Measurements from ENCODE around the gene SNX13. TPM values are rescaled to one million over a fixed set of nuclear protein-coding genes. Genes with fewer than 3 reads are reported as not detected.
A peak's percentile ranks its signal among the peaks of the same experiment; 100 is the strongest.
"Not testable (repeated sequence)": the region's sequence is repeated elsewhere in the genome, so short reads cannot be mapped to it uniquely, and the experiment has no call there.

SNX13 gene
- total and polyA plus RNA-seq, 2 donors, result 16.8 to 114 TPM

- Histone ChIP-seq H3K27ac (ENCODE audit: low read depth) (no peak overlapping the region), H3K36me3 (ENCODE audit: insufficient read depth) (peaks cover 2% of the 10 kb centered on the region), H3K4me1 (ENCODE audit: insufficient read depth) (no peaks in the 10 kb centered on the region), H3K4me3 (ENCODE audit: low read depth, low read length) (no peak overlapping the region)
- 84% methylated on average over 4 of the region's 4 CpGs for WGBS
- no peak for DNase-seq (ENCODE audit: extremely low spot score)
Measured at GRCh38 chr7:17844022-17844421, 96.3 kb downstream of the SNX13 start.

GRCh38 chr7:17843041-17843440, 97.3 kb downstream of the SNX13 start:
- H3K4me1 ChIP-seq (ENCODE audit: insufficient read depth), result no peaks in the 10 kb centered on the region
- no peak for DNase-seq (ENCODE audit: extremely low spot score)
- peaks cover 2% of the 10 kb centered on the region for H3K36me3 ChIP-seq (ENCODE audit: insufficient read depth)
- H3K27ac ChIP-seq (ENCODE audit: low read depth), result no peak overlapping the region
- no peak overlapping the region for H3K4me3 ChIP-seq (ENCODE audit: low read depth, low read length)

GRCh38 chr7:17832820-17833355, 107.4 kb downstream of the SNX13 start:
- Histone ChIP-seq H3K4me1 (ENCODE audit: insufficient read depth) (no peaks in the 10 kb centered on the region), H3K4me3 (ENCODE audit: low read depth, low read length) (no peak overlapping the region), H3K27ac (ENCODE audit: low read depth) (no peak overlapping the region), H3K36me3 (ENCODE audit: insufficient read depth) (no peaks in the 10 kb centered on the region)
- no peak for DNase-seq (ENCODE audit: extremely low spot score)

GRCh38 chr7:17832242-17832641, 108.1 kb downstream of the SNX13 start:
- no peak overlapping the region for H3K27ac ChIP-seq (ENCODE audit: low read depth)
- WGBS, result 80% methylated on average over 1 of the region's 1 CpG
- DNase-seq (ENCODE audit: extremely low spot score), result no peak
- no peak overlapping the region for H3K4me3 ChIP-seq (ENCODE audit: low read depth, low read length)
- H3K36me3 ChIP-seq (ENCODE audit: insufficient read depth), result no peaks in the 10 kb centered on the region
- no peaks in the 10 kb centered on the region for H3K4me1 ChIP-seq (ENCODE audit: insufficient read depth)

GRCh38 chr7:17830206-17830605, 110.1 kb downstream of the SNX13 start:
- Histone ChIP-seq H3K4me3 (ENCODE audit: low read depth, low read length) (no peak overlapping the region), H3K36me3 (ENCODE audit: insufficient read depth) (no peaks in the 10 kb centered on the region), H3K4me1 (ENCODE audit: insufficient read depth) (no peaks in the 10 kb centered on the region), H3K27ac (ENCODE audit: low read depth) (no peak overlapping the region)
- WGBS, result 53% methylated on average over 1 of the region's 1 CpG
- no peak for DNase-seq (ENCODE audit: extremely low spot score)

- WGBS, result 98% methylated on average over 3 of the region's 3 CpGs
- DNase-seq (ENCODE audit: extremely low spot score), result no peak
- Histone ChIP-seq H3K4me1 (ENCODE audit: insufficient read depth) (no peaks in the 10 kb centered on the region), H3K27ac (ENCODE audit: low read depth) (peak overlapping the region; percentile 38), H3K36me3 (ENCODE audit: insufficient read depth) (no peaks in the 10 kb centered on the region), H3K4me3 (ENCODE audit: low read depth, low read length) (no peak overlapping the region)
Measured at GRCh38 chr7:17829001-17829400, 111.3 kb downstream of the SNX13 start.

- H3K4me3 ChIP-seq (ENCODE audit: low read depth, low read length), result no peak overlapping the region
- DNase-seq (ENCODE audit: extremely low spot score), result no peak
- H3K36me3 ChIP-seq (ENCODE audit: insufficient read depth), result no peaks in the 10 kb centered on the region
- 88% methylated on average over 3 of the region's 3 CpGs for WGBS
- no peaks in the 10 kb centered on the region for H3K4me1 ChIP-seq (ENCODE audit: insufficient read depth)
- no peak overlapping the region for H3K27ac ChIP-seq (ENCODE audit: low read depth)
Measured at GRCh38 chr7:17822547-17823173, 117.6 kb downstream of the SNX13 start.

- Histone ChIP-seq H3K4me1 (ENCODE audit: insufficient read depth) (no peaks in the 10 kb centered on the region), H3K27ac (ENCODE audit: low read depth) (no peak overlapping the region), H3K36me3 (ENCODE audit: insufficient read depth) (no peaks in the 10 kb centered on the region), H3K4me3 (ENCODE audit: low read depth, low read length) (no peak overlapping the region)
- DNase-seq (ENCODE audit: extremely low spot score), result no peak
- WGBS, result 74% methylated on average over 3 of the region's 3 CpGs
Measured at GRCh38 chr7:17816903-17817302, 123.4 kb downstream of the SNX13 start.

- Histone ChIP-seq H3K4me3 (ENCODE audit: low read depth, low read length) (no peak overlapping the region), H3K4me1 (ENCODE audit: insufficient read depth) (no peaks in the 10 kb centered on the region), H3K27ac (ENCODE audit: low read depth) (no peak overlapping the region), H3K36me3 (ENCODE audit: insufficient read depth) (no peaks in the 10 kb centered on the region)
- WGBS, result 76% methylated on average over 4 of the region's 4 CpGs
- DNase-seq (ENCODE audit: extremely low spot score), result no peak
Measured at GRCh38 chr7:17815318-17815717, 125.0 kb downstream of the SNX13 start.

GRCh38 chr7:17814058-17814457, 126.2 kb downstream of the SNX13 start:
- H3K36me3 ChIP-seq (ENCODE audit: insufficient read depth), result no peaks in the 10 kb centered on the region
- no peak overlapping the region for H3K27ac ChIP-seq (ENCODE audit: low read depth)
- H3K4me3 ChIP-seq (ENCODE audit: low read depth, low read length), result no peak overlapping the region
- 92% methylated on average over 1 of the region's 1 CpG for WGBS
- no peak for DNase-seq (ENCODE audit: extremely low spot score)
- no peaks in the 10 kb centered on the region for H3K4me1 ChIP-seq (ENCODE audit: insufficient read depth)

GRCh38 chr7:17809215-17809614, 131.1 kb downstream of the SNX13 start:
- H3K4me3 ChIP-seq (ENCODE audit: low read depth, low read length); DNase-seq (ENCODE audit: extremely low spot score); H3K4me1 ChIP-seq (ENCODE audit: insufficient read depth); H3K27ac ChIP-seq (ENCODE audit: low read depth); H3K36me3 ChIP-seq (ENCODE audit: insufficient read depth): not testable (repeated sequence)

- H3K4me3 ChIP-seq (ENCODE audit: low read depth, low read length), result no peak overlapping the region
- no peaks in the 10 kb centered on the region for H3K4me1 ChIP-seq (ENCODE audit: insufficient read depth)
- H3K27ac ChIP-seq (ENCODE audit: low read depth), result no peak overlapping the region
- no peaks in the 10 kb centered on the region for H3K36me3 ChIP-seq (ENCODE audit: insufficient read depth)
- WGBS, result 76% methylated on average over 9 of the region's 9 CpGs
- DNase-seq (ENCODE audit: extremely low spot score), result no peak
Measured at GRCh38 chr7:17807242-17807641, 133.1 kb downstream of the SNX13 start.

GRCh38 chr7:17806631-17807030, 133.7 kb downstream of the SNX13 start:
- WGBS, result 95% methylated on average over 14 of the region's 14 CpGs
- H3K36me3 ChIP-seq (ENCODE audit: insufficient read depth), result no peaks in the 10 kb centered on the region
- DNase-seq (ENCODE audit: extremely low spot score), result no peak
- H3K4me3 ChIP-seq (ENCODE audit: low read depth, low read length), result no peak overlapping the region
- no peaks in the 10 kb centered on the region for H3K4me1 ChIP-seq (ENCODE audit: insufficient read depth)
- H3K27ac ChIP-seq (ENCODE audit: low read depth), result no peak overlapping the region

- WGBS, result 98% methylated on average over 2 of the region's 2 CpGs
- DNase-seq (ENCODE audit: extremely low spot score), result no peak
- Histone ChIP-seq H3K36me3 (ENCODE audit: insufficient read depth) (no peaks in the 10 kb centered on the region), H3K4me1 (ENCODE audit: insufficient read depth) (no peaks in the 10 kb centered on the region), H3K4me3 (ENCODE audit: low read depth, low read length) (no peak overlapping the region), H3K27ac (ENCODE audit: low read depth) (no peak overlapping the region)
Measured at GRCh38 chr7:17802056-17802455, 138.2 kb downstream of the SNX13 start.

Measured in urinary bladder (tissue), 4 donors.